Measurements from ENCODE around the gene PTPN3. TPM values are rescaled to one million over a fixed set of nuclear protein-coding genes. Genes with fewer than 3 reads are reported as not detected.
"Not testable (repeated sequence)": the region's sequence is repeated elsewhere in the genome, so short reads cannot be mapped to it uniquely, and the experiment has no call there.

PTPN3 gene
- polyA plus RNA-seq, 4 donors: 42.9 to 58.5 (median 49.1) TPM

DNA sequence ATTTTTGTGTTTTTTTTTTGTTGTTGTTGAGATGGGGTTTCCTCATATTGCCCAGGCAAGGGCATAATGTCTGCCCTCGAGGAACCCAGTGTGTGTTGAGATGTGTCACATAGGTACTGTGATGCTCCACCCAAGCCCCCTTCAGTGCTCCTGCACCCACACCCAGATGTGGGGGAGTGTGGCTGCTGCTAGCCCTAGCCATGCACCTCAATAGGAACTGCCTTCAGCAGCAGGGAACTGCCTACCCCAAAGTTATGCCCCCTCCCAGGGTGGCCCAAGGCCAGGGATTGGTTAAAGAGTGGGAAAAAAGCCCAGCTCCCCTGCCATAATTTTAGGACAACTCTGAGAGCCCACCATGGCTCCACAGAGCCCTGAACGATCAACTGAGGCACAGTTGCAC, 143.9 kb downstream of the PTPN3 start:
- no peak for DNase-seq (ENCODE audit: low read depth in 4 of 4, low spot score in 3 of 4)

DNA sequence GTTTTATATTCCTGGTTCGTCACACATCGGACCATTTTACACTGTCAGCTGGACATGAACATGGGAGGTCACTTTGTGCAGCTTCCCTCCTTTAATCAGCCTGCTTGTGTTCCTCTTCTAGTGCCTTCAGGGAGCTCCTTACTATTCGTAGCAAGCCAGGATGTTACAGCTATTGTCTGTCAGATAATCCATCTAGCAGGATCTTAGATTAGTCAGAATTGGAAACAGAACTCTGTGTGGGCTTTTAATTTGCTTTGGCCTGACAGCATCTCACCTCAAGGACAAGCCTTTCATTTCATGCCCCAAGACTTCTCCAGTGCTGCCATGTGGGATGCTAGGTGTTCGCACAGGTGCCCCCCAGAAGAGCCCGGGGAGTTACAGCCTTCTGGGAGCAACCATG, 147.1 kb downstream of the PTPN3 start:
- no peak for DNase-seq (ENCODE audit: low read depth in 4 of 4, low spot score in 3 of 4)

DNA sequence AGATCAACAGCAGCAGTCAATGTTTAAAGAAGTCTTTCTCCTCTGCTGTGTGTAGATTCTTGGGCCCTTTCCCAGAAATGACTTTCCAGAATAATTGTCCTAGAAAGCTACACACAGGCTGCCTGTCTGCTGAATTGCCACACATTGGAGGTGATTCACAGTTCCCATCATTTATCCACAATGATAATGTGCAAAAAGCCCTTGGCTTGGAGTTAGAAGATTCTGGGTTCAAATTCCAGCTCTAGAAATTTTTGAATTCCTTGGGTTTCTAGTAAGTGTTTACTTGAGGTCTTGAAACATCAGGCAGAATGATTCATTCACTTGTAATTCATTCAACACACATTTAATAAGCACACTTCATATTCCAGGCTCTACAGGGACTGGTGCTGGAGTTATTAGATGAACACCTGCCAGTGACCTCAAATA, 148.7 kb downstream of the PTPN3 start:
- DNase-seq (ENCODE audit: low read depth in 4 of 4, low spot score in 3 of 4): no peak

DNA sequence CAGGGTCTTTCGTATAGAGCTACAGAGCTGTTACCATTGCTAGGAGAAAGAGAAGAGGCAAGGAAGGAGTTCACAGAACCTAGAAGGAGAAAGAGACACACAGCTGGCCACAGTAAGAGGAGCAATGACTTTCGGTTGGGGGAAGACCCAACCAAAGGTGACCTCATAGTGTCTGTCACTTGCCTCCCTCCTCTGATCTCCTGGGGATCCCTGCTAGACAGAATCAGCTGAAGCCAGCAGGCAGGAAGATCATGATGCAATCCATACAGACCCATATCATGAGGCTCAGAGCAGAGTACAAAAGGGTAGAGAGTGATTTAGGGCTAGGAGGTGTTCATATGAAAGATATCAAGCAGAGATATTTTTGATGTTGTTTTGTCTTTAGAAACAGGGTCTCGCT, 151.2 kb downstream of the PTPN3 start:
- DNase-seq (ENCODE audit: low read depth in 4 of 4, low spot score in 3 of 4): no peak

DNA sequence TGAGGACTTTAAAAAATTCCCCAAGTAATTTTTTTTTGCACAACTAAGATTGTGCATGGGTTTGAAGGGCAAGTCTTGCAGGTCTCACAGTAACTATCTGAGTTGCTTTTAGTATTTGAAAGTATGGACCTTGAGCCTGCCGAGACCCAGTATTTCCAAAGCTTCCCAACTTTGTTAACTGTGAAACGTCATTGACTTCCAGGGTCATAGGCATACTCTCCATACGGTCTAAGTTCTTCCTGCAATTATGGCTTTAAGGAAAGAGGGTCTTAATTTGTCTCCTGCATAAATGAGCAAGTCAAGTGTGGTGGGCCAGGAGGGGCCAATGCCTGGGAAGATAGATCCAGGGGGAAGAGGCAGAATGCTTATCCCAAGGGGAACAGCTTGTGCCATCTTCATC, 153.2 kb downstream of the PTPN3 start:
- no peak for DNase-seq (ENCODE audit: low read depth in 4 of 4, low spot score in 3 of 4)

DNA sequence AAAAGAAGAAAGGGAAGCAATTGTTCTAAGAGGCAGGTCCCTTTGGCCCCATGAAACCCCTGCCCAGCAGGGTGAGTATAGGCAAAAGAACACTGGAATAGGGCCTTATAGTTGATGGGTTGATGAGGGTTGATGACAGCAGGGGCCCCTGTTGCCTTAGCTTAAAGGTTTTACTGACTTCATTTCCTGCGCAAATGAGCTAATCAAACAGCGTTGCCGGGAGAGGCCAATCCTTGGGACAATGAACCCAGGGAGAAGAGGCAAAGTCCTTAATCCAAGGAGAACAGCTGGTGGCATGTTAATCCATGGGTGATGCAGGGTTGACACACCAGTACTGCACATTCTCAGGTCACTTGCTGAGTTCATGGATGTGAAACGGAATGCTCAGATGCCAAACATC, 155.2 kb downstream of the PTPN3 start:
- no peak for DNase-seq (ENCODE audit: low read depth in 4 of 4, low spot score in 3 of 4)

DNA sequence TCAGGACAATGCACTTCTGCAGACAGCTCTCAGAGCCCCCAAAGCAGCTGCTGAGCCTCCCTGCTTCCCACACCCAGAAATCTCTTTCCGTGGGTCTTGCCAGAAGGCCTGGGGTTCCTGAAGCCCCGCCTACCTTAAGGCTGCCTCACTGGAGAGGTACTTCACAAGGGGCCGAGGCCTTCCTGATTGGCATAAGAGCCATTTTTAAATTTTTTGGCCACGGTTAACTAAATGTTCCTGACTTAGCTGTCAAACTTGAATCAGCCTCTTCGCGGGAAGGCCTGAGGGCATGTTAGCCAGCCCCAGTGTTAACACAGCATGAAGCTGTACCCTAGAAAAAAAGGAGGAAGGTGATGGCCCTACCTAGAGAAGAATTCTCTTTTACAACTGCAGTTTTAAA, 156.5 kb downstream of the PTPN3 start:
- DNase-seq (ENCODE audit: low read depth in 4 of 4, low spot score in 3 of 4): no peak

DNA sequence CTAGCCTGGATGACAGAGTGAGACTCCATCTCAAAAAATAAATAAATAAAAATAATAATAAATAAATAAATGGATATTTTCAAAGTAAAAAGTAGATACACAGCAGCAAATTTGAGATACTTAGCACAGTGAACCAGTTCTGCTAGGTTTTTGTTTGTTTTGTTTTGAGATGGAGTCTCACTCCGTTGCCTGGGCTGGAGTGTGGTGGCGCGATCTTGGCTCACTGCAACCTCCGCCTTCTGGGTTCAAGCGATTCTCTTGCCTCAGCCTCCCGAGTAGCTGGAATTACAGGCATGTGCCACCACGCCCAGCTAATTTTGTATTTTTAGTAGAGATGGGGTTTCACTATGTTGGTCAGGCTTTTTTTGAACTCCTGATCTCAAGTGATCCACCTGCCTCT, 157.1 kb downstream of the PTPN3 start:
- not testable (repeated sequence) for DNase-seq (ENCODE audit: low read depth in 4 of 4, low spot score in 3 of 4)

DNA sequence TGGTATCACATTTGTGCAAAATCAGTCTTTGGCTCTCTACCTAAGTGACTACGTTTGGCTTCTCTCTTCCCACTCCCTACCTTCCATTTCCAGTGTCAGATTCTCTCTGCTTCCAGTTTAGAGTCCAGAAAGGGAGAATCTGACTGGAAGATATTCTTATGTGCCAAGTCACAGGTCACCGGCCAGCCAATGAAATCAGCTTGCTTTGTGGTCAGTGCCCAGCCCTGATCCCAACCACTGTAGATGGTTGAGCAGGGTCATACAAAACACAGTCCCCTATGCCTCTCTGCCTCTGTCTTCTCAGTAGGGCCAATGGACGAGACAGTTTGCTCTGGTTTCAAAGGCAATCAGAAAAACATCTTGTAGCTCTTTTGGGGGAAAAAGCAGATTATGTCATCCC, 161.7 kb downstream of the PTPN3 start:
- DNase-seq (ENCODE audit: low read depth in 4 of 4, low spot score in 3 of 4): no peak

DNA sequence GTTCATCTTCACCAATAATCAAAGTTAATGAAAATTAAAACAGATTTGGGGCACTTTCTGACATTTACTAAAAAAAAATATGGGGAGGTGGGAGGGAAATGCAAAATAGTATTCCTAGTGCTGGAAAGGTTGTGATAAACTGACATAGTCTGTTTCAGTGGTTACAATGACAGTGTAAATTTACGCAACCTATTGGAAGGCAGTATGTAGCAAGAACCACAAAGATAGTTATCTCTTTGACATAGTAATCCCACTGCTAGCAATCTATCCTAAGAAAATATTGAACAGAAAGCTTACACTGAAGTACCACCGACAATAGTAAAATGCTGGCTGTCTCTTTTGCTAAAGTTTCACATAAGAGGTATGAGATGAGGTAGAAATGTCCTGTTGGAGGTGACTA, 162.2 kb downstream of the PTPN3 start:
- no peak for DNase-seq (ENCODE audit: low read depth in 4 of 4, low spot score in 3 of 4)

DNA sequence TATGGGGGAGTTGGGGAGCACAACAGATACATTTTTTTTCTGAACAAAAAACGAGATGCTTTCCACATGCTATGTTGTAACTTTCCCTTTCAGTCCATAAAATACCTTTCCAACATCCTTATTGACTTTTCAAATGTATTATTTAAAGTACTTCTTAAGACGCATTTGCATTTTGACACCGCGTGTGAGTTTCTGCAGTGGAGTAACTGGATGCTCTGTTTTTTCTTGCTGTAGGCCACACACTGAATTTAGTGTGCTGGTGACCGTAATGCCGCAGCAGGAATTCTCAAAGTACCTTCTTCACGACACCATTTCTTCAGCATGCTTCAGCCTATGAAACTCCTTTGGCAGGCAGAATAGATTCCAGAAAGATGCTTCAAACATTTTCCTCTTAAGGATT, 163.0 kb downstream of the PTPN3 start:
- no peak for DNase-seq (ENCODE audit: low read depth in 4 of 4, low spot score in 3 of 4)

DNA sequence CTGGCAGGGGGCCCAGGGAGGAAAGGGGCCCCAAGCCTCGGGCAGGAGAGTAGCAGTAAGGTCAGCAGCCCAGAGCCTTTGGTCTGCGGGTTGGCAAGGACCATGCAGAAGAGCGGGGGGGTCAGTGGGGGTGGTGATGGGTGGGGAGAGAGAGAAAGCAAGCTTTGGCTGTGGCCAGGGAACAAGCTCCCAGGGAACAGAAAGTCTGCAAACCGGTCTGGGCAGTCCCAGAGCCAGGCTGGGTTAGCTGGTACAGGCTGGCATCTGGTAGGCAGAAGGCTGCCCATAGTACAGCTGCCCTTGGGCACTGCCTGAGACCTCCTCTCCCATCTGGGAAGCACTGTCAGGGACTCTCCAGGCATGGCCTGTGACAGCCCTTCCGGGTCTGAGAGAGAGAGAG, 166.8 kb downstream of the PTPN3 start:
- peak in 1 of 4 donors; percentile 40 for DNase-seq (ENCODE audit: low read depth in 4 of 4, low spot score in 3 of 4)

DNA sequence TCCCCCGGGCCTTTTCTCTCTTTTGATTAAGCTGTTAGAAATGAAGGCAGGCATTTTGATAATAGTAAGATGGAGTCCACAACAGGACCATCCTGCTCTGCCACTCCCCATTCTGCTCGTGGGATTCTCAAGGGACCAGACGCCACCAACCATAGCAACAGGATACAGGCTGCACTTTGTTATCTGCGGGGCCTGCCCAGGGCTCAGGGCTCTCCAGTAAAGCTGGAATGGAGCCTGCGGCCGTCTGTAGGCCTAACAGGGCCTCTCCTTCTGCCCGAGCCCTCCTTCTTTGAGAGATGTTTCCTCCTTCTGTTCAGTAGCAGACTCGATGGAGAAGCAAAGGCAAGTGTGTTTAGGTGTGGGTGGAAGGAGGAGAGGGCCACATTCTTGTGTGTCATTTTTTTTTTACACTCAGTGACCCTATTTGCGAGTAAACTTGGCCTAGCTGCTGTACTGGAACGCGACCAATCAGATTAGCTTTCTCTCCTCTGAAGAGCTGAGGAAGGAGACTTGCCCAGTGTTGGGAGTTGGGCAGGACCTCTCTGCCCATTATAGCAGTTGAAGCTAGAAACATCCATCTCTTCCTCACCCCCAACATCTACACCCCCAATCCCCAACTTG, 168.4 kb downstream of the PTPN3 start:
- no peak for DNase-seq (ENCODE audit: low read depth in 4 of 4, low spot score in 3 of 4)

DNA sequence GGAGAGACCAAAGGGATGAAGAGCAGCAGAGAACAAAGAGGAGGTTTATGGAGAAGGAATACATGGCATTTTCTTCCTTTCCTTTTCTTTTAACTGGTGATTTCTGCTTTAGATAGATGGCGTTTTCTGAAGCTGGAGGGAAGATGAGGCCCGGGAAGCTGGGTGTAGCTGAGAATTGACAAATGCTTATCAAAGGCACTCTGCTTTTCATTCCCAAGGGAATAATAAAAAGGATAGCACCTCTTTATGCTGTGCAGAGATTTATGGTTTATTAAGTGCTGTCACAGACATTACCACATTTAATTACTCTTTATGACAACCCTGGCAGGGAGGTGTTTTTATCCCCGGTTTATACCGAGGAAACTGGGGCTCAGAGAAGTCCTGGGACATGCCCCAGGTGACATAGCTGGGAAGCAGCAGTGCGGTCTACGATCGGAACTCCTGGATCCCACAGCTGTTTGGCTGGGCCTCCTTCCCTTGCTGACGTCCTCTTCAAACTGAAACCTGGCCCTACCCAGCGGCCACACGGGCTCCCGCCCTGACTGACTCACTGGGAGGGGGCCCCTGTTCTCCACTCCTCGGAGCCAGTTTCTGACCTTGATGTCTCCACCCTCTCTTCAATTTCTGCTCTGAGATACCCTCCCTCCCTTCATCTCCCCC, 169.0 kb downstream of the PTPN3 start:
- DNase-seq (ENCODE audit: low read depth in 4 of 4, low spot score in 3 of 4): no peak

Other genes starting within 250 kb of the PTPN3 start
- gene EPB41L4B, start 177.2 kb downstream of the PTPN3 start, polyA plus RNA-seq (ENCODE audit: insufficient read length in 4 of 4): 10 to 100 TPM; 13.8 to 20.5 (median 16.7) TPM

Measured in right renal pelvis (tissue), 4 donors.